ENCODE results near the gene KRTAP2-4.
"Not testable (repeated sequence)": the region's sequence is repeated elsewhere in the genome, so short reads cannot be mapped to it uniquely, and the experiment has no call there.

Gene KRTAP2-4, protein sequence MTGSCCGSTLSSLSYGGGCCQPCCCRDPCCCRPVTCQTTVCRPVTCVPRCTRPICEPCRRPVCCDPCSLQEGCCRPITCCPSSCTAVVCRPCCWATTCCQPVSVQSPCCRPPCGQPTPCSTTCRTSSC

DNA sequence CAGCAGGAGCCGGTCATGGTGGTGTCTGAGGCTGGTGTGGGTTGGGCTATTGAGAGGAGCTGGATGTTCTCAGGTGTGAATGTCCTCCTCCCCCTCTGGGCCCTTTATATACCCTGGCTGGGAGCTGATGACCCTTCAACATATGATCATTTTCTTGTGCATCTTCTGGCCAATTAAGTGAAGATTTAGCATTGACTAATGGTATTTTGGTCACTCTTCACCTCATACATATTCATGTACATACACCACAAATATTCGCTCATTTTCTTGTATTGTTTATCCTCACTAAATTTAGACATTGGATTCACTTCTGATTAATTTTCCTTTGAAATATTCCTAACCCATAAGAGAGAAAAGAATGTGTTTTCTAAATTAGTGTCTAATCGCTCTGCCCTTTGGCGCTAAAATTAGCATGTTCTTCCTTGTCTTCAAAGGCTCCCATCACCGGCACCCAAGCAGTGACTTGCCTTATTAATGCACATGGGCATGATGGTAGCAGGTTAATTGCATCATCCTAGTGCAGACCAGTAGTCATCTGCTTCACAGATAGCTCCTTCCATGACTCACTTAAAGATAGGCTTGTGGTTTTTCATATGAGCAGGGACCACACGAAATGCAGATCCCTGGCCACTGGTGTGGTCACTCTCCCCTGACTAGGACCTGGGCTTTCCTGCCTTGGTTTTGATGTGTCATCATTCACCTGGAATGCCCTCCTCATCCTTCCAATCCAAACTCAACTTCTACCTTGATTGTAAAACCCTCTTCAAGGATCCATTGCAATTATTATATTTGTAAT is at the start of gene KRTAP2-4:
Gene KRTAP2-4, minus strand, starts transcription at position 51 of the 796 bp plus-strand sequence. Its CDS starts 34 bp downstream, at position 17.
- no peak for DNase-seq (ENCODE audit: low read depth in 2 of 2, low spot score in 1 of 2)

DNA sequence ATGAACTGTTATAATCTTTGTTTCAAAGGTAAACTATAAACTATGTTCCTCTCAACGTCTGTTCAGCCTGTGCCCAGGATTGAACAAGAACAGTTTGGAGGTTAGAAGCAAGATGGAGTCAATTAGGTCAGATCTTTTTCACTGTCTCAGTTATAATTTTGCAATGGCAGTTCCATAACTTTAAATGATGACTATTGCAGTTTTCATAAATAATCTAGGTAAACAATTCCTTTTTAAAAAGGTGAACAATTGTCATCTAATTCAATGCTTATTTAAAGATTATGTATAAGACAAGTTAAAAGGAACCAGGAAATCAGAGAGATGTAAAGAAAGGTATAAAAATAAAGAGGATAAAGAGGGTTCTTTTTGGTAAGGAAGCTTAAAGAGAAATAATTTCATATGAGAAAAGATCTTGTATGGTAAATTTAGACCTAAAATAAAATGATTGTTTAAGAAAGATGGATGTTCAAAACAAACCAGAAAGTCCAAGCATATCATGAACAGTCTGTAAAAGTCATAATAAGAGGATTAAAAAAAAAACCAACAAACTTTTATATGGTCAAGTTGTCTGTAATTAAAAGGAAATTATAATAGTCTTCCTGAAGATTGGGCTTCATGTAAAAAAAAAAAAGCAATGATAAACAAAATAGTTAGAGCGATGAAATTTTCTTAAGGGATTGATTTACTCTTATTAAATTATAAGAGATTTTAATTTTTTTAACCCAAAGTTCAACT is 45.6 kb upstream of the KRTAP2-4 start:
- DNase-seq (ENCODE audit: low read depth in 2 of 2, low spot score in 1 of 2): no peak

DNA sequence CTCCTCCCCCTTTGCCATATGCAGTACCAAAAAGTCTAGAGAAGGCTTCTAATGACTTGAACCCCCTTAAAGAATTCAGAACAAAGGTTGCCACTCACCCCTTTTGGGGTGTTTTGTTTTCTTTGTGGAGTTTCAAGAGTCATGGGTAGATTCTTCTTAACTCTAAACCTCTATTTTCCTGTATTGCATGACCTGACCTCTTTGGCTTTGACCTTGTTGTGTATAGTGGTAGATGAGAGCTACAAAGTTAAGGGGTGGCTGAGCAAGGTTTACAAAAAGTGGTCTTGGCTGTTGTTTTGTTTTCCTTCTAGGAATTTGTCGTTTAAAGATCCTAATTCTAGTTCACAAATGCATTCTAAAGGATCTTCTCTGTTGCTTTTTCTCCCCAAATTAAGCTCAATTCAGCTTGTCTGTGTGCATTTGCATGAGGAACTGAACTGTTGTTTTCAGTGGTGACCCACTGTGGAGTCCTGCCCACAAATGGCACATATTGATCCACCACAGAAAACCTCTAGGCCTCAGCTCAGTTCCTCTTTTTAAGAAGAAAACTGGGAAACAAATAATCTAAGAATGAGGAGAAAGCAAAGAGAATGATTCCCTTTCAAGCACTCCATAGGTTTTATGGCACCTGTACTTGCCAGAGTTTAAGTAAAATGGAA is 43.2 kb upstream of the KRTAP2-4 start:
- DNase-seq (ENCODE audit: low read depth in 2 of 2, low spot score in 1 of 2): not testable (repeated sequence)

DNA sequence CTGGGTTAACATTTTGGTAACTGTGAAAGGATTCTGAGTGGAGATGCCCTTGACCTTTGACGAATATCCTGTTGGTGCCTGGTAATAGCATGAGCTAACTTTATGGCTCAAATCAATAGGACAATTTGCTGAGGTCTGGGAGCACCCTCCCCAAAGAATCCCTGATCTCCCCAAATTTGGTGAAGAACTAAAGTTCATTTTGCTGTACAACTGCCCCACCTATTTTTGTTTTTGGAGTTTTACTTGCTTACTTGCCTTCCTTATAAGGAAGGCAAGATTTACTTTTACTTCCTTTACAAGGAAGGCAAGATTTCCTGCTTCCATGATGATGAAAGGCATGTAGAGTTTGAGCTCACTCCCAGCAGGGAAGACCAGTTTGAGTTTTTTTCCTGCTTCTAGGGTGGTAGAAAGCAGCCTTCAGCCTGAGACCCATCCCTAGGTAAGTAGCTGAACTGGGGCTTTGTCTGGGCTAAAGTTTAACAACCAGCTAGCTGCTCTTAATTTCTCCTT is 42.3 kb upstream of the KRTAP2-4 start:
- DNase-seq (ENCODE audit: low read depth in 2 of 2, low spot score in 1 of 2): no peak

DNA sequence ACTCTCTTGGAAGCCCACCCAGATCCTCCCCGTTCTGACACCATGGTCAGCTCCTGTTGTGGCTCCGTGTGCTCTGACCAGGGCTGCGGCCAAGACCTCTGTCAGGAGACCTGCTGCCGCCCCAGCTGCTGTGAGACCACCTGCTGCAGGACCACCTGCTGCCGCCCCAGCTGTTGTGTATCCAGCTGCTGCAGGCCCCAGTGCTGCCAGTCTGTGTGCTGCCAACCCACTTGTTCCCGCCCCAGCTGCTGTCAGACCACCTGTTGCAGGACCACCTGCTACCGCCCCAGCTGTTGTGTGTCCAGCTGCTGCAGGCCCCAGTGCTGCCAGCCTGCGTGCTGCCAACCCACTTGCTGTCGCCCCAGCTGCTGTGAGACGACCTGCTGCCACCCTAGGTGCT is 39.7 kb upstream of the KRTAP2-4 start, which contains the start of gene KRTAP4-9:
Gene KRTAP4-9, plus strand, starts transcription at position 43 of the 400 bp plus-strand sequence. Its CDS starts 0 bp downstream, at position 43.
- not testable (repeated sequence) for DNase-seq (ENCODE audit: low read depth in 2 of 2, low spot score in 1 of 2)

DNA sequence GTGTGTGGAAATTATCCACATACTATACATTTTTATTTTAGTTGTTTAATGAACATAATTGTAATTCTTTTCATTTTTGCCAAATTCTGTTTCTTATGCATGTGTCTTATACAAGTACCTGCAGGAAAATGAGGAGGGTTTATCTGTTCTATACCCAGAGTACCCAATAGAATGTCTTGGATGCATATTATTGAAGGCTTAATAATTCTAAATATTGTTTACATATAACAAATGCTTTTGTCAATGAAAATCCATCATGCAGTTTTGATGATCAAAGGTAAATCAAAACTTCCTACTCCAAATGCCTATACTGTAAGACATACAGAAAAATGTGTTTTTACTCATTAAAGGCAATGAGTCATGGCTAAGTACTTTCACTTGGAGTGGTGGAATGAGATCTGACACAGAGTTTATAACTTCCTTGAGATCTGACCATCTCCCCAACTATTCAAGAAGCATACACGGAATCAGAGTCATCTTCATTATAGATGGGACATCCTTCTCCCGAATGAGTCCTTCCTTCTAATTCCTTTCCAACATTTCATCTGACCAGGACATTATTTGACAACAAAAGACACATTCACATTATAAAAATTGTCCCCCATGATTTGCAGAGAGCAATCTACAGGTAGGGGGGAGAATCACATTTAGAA is 38.8 kb upstream of the KRTAP2-4 start:
- not testable (repeated sequence) for DNase-seq (ENCODE audit: low read depth in 2 of 2, low spot score in 1 of 2)

DNA sequence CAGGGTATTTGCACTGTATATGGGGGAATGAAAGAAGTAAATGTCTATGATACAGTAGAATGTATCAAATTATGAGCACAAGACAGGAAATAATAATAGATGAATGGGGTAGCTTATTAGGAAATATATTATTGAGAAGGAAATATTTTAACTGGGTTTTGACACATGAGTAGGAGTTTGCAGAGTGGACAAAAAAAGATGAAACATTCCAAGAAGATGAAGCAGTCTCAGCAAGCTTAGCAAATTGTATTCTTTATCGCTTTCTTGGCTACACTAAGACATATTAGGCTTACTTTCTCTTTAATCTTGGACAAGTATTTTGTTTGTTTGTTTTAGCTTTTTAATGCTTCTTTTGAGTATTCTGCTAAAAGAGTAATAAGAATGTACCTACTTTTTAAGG is 38.2 kb upstream of the KRTAP2-4 start:
- no peak for DNase-seq (ENCODE audit: low read depth in 2 of 2, low spot score in 1 of 2)

DNA sequence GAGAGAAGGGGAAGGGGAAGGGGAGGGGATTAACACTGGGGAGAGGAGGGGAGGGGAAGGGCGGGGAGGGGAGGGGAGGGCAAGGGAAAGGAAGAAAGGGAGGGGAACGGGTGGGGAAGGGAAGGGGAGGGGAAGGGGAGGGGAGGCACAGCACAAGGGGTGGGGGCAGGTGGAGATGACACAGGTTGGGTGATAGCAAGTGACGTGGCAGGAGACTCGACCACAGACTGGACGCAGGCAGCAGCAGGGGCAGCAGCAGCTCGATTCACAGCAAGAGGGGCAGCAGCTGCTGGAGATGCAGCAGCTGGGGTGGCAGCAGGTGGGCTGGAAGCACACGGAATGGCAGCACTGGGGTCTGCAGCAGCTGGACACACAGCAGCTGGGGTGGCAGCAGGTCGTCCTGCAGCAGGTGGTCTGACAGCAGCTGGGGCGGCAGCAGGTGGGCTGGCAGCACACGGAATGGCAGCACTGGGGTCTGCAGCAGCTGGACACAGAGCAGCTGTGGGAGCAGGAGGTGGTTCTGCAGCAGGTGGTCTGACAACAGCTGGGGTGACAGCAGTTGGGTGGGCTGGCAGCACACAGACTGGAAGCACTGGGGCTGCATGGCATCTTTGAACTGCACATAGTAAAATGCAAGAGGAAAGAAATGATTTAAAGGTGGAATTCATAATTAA is 36.0 kb upstream of the KRTAP2-4 start, which contains the start of gene KRTAP4-16:
Gene KRTAP4-16, minus strand, starts transcription at position 624 of the 674 bp plus-strand sequence. Its CDS starts 0 bp downstream, at position 624.
- DNase-seq (ENCODE audit: low read depth in 2 of 2, low spot score in 1 of 2): no peak

DNA sequence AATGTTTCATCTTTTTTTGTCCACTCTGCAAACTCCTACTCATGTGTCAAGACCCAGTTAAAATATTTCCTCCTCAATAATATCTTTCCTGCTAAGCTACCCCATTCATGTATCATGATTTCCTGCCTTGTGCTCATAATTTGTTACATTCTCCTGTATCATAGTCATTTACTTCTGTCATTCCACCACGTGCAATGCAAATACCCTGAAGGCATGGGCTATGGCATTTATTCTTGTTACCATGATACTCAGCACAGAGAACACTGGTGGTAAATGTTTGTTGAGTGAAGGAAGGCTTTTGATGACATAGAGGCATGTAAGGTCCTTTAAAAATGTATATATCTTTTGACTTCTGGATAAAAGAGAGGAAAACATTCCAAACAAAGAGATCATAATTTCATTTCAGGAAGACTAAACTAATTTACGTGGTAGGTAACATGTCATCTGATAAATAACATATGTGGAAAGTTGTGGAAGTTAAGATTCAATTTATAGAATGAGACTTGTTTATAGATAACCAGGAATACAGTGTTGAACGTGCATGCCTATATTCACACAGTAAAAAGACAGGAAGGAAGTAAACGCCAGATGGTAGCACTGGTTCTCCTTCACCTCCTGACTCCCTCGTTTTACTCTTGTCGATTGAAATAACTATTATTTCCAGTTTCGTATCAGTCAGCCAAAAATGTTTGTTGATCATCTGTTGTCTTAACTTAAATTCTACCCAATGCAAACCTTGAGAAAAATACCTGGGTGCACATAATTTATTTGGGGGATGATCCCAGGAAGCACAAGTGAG is 34.2 kb upstream of the KRTAP2-4 start:
- DNase-seq (ENCODE audit: low read depth in 2 of 2, low spot score in 1 of 2): not testable (repeated sequence)

DNA sequence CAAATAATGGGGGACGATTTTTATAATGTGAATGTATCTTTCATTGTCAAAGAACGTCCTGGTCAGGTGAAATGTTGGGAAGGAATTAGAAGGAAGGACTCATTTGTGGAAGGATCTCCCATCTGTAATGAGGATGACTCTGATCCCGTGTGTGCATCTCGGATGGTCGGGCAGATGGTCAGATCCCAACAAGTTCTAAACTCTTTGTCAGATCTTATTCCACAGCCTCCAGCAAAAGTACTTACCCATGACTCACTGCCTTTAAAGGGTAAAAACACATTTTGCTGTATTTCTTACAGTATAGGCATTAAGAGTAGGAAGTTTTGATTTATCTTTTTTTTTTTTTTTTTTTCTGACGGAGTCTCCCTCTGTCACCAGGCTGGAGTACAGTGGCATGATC is 32.8 kb upstream of the KRTAP2-4 start:
- DNase-seq (ENCODE audit: low read depth in 2 of 2, low spot score in 1 of 2): no peak

DNA sequence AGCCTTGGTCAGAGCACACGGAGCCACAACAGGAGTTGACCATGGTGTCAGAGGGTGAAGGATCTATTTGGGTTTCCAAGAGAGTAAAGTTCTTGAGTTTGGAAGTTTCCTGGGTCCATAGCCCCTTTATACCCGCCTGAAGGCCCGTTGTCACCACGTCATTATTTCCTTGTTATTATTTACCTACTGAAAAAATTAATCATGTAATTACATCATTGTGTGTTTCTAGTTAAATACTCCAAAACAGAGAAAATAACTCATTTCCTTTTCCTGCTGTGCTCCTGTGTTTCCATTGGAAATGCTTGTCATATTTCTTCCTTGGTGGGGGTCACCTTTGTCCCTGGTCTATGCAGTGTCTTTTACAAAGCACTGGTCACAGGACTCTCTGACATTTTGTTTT is 32.4 kb upstream of the KRTAP2-4 start, which contains the start of gene KRTAP4-8:
Gene KRTAP4-8, minus strand, starts transcription at position 101 of the 400 bp plus-strand sequence. Its CDS starts 58 bp downstream, at position 43.
- no peak for DNase-seq (ENCODE audit: low read depth in 2 of 2, low spot score in 1 of 2)

DNA sequence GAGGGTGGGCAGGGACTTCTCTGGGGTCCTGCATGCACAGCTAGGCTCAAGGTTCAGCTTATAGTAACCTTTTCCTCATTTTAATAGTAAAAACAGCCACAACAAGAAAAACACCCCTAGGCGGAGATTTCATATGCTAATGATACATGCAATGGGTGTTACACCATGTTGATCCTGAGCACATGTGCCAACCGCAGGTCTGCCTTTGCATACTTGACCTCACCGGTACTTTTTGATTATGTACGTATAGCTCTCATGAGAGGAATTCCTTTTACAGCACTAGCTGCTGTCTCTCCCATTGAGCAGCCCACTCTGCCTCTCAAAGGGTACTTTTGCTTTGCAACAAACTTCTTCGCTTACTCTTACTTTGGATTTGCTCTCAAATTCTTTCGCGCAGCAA is 30.4 kb upstream of the KRTAP2-4 start:
- DNase-seq (ENCODE audit: low read depth in 2 of 2, low spot score in 1 of 2): no peak

DNA sequence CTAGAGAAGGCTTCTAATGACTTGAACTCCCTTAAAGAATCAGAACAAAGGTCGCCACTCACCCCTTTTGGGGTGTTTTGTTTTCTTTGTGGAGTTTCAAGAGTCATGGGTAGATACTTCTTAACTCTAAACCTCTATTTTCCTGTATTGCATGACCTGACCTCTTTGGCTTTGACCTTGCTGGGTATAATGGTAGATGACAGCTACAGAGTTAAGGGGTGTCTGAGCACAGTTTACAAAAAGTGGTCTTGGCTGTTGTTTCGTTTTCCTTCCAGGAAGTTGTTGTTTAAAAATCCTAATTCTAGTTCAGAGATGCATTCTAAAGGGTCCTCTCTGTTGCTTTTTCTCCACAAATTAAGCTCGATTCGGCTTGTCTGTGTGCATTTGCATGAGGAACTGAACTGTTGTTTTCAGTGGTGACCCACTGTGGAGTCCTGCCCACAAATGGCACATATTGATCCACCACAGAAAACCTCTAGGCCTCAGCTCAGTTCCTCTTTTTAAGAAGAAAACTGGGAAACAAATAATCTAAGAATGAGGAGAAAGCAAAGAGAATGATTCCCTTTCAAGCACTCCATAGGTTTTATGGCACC is 23.2 kb upstream of the KRTAP2-4 start:
- DNase-seq (ENCODE audit: low read depth in 2 of 2, low spot score in 1 of 2): not testable (repeated sequence)

DNA sequence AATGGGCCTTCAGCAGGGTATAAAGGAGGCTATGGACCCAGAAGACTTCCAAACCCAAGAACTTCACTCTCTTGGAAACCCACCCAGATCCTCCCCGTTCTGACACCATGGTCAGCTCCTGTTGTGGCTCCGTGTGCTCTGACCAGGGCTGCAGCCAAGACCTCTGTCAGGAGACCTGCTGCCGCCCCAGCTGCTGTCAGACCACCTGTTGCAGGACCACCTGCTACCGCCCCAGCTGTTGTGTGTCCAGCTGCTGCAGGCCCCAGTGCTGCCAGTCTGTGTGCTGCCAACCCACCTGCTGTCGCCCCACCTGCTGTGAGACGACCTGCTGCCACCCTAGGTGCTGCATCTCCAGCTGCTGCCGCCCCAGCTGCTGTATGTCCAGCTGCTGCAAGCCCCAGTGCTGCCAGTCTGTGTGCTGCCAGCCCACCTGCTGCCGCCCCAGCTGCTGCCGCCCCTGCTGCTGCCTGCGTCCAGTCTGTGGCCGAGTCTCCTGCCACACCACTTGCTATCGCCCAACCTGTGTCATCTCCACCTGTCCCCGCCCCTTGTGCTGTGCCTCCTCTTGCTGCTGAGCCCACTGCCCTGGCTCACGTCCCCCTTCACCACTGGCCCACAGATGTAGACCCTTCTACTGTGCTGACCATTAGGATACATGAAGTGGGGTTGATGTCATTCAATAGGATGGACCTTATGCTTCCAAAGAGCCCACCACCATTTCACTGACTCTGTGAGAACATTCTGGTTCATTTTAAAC is 18.6 kb upstream of the KRTAP2-4 start, which contains the start of gene KRTAP4-7:
Gene KRTAP4-7, plus strand, starts transcription at position 51 of the 757 bp plus-strand sequence. Its CDS starts 57 bp downstream, at position 108.
- not testable (repeated sequence) for DNase-seq (ENCODE audit: low read depth in 2 of 2, low spot score in 1 of 2)

DNA sequence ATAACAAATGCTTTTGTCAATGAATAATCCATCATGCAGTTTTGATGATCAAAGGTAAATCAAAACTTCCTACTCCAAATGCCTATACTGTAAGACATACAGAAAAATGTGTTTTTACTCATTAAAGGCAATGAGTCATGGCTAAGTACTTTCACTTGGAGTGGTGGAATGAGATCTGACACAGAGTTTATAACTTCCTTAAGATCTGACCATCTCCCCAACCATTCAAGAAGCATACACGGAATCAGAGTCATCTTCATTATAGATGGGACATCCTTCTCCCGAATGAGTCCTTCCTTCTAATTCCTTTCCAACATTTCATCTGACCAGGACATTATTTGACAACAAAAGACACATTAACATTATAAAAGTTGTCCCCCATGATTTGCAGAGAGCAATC is 17.7 kb upstream of the KRTAP2-4 start:
- not testable (repeated sequence) for DNase-seq (ENCODE audit: low read depth in 2 of 2, low spot score in 1 of 2)

DNA sequence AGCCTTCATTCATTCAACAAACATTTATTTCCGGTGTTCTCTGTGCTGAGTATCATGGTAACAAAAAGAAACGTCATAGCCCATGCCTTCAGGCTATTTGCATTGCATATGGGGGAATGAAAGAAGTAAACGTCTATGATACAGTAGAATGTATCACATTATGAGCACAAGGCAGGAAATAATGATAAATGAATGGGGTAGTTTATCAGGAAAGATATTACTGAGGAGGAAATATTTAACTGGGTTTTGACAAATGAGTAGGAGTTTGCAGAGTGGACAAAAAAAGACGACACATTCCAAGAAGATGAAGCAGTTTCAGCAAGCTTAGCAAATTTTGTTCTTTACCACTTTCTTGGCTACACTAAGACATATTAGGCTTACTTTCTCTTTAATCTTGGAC is 16.9 kb upstream of the KRTAP2-4 start:
- DNase-seq (ENCODE audit: low read depth in 2 of 2, low spot score in 1 of 2): no peak

DNA sequence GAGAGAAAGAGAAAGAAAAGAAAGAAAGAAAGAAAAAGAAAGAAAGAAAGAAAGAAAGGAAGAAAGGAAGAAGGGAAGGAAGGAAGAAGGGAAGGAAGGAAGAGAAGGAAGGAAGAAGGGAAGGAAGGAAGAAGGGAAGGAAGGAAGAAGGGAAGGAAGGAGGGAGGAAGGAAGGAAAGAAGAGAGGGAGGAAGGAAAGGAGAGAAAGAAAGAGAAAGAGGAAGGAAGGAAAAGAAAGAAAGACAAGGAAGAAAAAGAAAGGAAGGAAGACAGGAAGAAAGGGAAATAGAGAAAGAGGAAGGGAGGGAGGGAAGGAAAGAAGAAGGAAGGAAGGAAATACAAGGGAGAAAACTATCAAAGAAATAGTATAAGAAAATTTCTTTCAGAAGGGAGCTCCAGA is 11.1 kb upstream of the KRTAP2-4 start:
- DNase-seq (ENCODE audit: low read depth in 2 of 2, low spot score in 1 of 2): no peak

DNA sequence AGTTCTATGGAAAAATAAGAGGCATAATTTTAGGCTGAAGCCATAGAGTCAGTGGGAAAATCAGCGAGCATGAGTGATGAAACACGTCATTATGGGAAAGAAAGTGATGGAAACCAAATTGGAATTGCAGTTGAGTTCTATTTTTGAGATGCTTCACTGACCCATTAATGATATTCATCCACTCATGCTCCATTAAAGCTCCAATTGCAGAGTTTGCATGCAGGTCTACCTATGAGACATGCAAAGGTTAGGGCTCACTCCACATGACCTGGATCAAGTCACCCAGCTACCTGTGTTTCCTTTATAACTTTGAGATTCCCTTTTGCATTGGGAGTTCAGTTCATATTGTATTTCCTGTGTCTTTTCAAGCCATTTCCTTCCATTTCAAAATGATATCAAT is 8.0 kb upstream of the KRTAP2-4 start:
- DNase-seq (ENCODE audit: low read depth in 2 of 2, low spot score in 1 of 2): no peak
